WTC11 (cell line): ENCODE results near the gene GABRG3.

Experiments used
- CREB1 ChIP-seq: sonication (generic); formaldehyde crosslinking; IDR thresholded peaks from 2 replicates; pipeline ENCODE4 v1.8.0; 2023; ENCODE audit warnings: mild to moderate bottlenecking, missing genetic modification reagents
- ZNF317 ChIP-seq: sonication (generic); formaldehyde crosslinking; IDR thresholded peaks from 2 replicates; pipeline ENCODE4 v1.8.1; 2023; ENCODE audit warnings: low read depth, mild to moderate bottlenecking, moderate library complexity, missing genetic modification reagents, borderline replicate concordance
- TF ChIP-seq, protein P1 (sequence below): fragments of 200-600 bp; IDR thresholded peaks from 2 replicates; pipeline ENCODE4 v1.8.0; 2022; ENCODE audit warnings: antibody characterized with exemption
- TF ChIP-seq, protein P2 (sequence below): sonication (generic); formaldehyde crosslinking; IDR thresholded peaks from 2 replicates; pipeline ENCODE4 v1.8.1; 2022; ENCODE audit warnings: mild to moderate bottlenecking, moderate library complexity, missing genetic modification reagents
- TF ChIP-seq, protein P3 (sequence below): fragments of 250-450 bp; sonication (Bioruptor Pico); IDR thresholded peaks from 2 replicates; pipeline ENCODE4 v1.8.0; 2021; ENCODE audit warnings: mild to moderate bottlenecking

DNA sequence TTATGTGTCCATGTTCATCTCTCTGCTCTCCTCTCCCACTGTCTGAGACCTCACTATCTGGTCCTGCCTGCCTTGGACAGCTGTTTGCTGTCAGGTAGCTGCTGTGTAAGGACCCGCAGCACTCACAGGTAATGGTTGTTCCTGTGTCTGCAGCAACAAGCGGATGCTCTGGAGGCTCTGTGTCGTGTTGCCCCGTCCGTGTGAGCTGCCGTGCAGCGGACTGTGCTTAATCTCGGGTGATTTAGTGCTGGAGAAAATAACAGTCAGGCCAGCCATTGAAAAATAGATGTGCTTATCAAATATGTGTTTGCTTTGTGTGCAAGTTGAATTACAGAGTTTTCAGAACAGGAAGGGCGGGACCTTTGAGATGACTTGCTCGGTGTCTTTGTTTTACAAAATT lies 121.4 kb downstream of the GABRG3 start:
- no peak for TF ChIP-seq ZNF317 (CRISPR knock-in tag)
- TF ChIP-seq, protein P1, sequence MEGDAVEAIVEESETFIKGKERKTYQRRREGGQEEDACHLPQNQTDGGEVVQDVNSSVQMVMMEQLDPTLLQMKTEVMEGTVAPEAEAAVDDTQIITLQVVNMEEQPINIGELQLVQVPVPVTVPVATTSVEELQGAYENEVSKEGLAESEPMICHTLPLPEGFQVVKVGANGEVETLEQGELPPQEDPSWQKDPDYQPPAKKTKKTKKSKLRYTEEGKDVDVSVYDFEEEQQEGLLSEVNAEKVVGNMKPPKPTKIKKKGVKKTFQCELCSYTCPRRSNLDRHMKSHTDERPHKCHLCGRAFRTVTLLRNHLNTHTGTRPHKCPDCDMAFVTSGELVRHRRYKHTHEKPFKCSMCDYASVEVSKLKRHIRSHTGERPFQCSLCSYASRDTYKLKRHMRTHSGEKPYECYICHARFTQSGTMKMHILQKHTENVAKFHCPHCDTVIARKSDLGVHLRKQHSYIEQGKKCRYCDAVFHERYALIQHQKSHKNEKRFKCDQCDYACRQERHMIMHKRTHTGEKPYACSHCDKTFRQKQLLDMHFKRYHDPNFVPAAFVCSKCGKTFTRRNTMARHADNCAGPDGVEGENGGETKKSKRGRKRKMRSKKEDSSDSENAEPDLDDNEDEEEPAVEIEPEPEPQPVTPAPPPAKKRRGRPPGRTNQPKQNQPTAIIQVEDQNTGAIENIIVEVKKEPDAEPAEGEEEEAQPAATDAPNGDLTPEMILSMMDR = no peak
- TF ChIP-seq, protein P2, sequence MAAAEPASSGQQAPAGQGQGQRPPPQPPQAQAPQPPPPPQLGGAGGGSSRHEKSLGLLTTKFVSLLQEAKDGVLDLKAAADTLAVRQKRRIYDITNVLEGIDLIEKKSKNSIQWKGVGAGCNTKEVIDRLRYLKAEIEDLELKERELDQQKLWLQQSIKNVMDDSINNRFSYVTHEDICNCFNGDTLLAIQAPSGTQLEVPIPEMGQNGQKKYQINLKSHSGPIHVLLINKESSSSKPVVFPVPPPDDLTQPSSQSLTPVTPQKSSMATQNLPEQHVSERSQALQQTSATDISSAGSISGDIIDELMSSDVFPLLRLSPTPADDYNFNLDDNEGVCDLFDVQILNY (CRISPR knock-in tag) = no peak
- TF ChIP-seq, protein P3, sequence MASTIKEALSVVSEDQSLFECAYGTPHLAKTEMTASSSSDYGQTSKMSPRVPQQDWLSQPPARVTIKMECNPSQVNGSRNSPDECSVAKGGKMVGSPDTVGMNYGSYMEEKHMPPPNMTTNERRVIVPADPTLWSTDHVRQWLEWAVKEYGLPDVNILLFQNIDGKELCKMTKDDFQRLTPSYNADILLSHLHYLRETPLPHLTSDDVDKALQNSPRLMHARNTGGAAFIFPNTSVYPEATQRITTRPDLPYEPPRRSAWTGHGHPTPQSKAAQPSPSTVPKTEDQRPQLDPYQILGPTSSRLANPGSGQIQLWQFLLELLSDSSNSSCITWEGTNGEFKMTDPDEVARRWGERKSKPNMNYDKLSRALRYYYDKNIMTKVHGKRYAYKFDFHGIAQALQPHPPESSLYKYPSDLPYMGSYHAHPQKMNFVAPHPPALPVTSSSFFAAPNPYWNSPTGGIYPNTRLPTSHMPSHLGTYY (CRISPR knock-in tag) = no peak
- no peak for TF ChIP-seq CREB1 (CRISPR knock-in tag)
